Activated T-cell treated with anti-CD3 and anti-CD28 coated beads, Interleukin-2, amount 50 U/mL, for 72 hours (primary cell): ENCODE results near the gene DNAAF8. TPM values are rescaled to one million over a fixed set of nuclear protein-coding genes. Genes with fewer than 3 reads are reported as not detected.

Source experiments
- ATAC-seq, 2 donors: fragments of 150-1000 bp; cut with Tn5 transposase; replicated peaks in 1 of 2; 2 replicates each; pipeline ENCODE4 v1.10.0; 2021; ENCODE audit warnings: moderate library complexity in 2 of 2, mild to moderate bottlenecking in 1 of 2
- DNase-seq, 2 donors: peaks; one replicate each; pipeline ENCODE4 v3.0.0; 2021 to 2022; ENCODE audit warnings: mixed read lengths in 1 of 2
- H3K27ac Mint-ChIP-seq: one replicate; pipeline ENCODE4 v1.8.0; 2022; ENCODE audit warnings: mild to moderate bottlenecking, moderate library complexity, mixed read lengths
- H3K27me3 Mint-ChIP-seq: one replicate; pipeline ENCODE4 v1.8.0; 2022; ENCODE audit warnings: low read depth, mixed read lengths
- H3K36me3 Mint-ChIP-seq, 2 donors: one replicate each; pipeline ENCODE4 v1.8.0; 2022; ENCODE audit warnings: mixed read lengths in 2 of 2, mild to moderate bottlenecking in 1 of 2; ENCODE audit not compliant: insufficient read depth in 2 of 2
- H3K4me1 Mint-ChIP-seq: one replicate; pipeline ENCODE4 v1.8.0; 2022; ENCODE audit warnings: low read depth, mixed read lengths
- H3K4me3 Mint-ChIP-seq, 2 donors: one replicate each; pipeline ENCODE4 v1.8.0; 2022; ENCODE audit warnings: mild to moderate bottlenecking in 2 of 2, mixed read lengths in 2 of 2, moderate library complexity in 2 of 2
- H3K9me3 Mint-ChIP-seq, 2 donors: one replicate each; pipeline ENCODE4 v1.8.0; 2022; ENCODE audit warnings: mixed read lengths in 2 of 2
- total RNA-seq, 2 donors: library from RNA; stranded (reverse); gene quantifications; one replicate each; pipeline ENCODE4 v1.2.3, GENCODE V29; 2022

DNAAF8 gene
- total RNA-seq, 2 donors from 2014 or later: 0.48 TPM; not detected in 1

DNA sequence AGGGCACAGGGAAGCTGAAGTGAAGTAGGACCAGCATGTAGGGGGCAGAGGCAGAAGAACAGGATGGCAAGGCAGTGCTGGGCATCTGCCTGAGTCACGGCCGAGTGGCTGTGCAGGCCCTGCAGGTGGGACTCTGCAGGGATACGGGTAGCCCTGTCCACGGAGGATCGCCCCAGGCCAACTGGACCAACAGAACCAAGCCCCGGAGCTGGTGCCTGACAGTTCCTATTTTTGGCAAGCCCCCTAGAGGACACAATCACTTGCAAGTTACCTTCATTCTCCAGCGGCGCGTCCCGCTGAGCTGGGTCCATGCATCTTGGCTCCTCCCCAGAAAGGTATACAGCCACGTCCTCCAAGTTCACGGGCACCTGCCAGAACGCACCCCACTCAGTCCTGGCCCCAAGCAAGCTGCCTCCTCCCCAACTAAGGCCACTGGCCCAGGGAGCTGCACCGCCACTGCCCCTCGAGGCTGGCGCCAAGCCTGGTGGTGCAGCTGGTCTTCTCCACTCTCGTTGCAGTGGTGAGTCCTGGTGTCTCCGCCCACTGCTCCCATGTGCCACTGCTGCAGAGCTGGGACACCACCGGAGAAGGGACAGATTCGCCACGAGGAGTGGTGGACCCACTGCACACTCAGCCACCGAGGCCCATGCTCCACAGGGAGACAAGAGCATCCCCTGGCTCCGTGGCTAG lies 26.0 kb downstream of the DNAAF8 start:
- DNase-seq (no peak), ATAC-seq (no peak)
- Mint-ChIP-seq H3K27me3 (no peaks in the 10 kb centered on the region), H3K27ac (no peak overlapping the region), H3K4me3 (no peak overlapping the region), H3K9me3 (no peaks in the 10 kb centered on the region), H3K36me3 (peaks cover 6 to 27% of the 10 kb centered on the region in 2 donors), H3K4me1 (peaks cover 6% of the 10 kb centered on the region)

DNA sequence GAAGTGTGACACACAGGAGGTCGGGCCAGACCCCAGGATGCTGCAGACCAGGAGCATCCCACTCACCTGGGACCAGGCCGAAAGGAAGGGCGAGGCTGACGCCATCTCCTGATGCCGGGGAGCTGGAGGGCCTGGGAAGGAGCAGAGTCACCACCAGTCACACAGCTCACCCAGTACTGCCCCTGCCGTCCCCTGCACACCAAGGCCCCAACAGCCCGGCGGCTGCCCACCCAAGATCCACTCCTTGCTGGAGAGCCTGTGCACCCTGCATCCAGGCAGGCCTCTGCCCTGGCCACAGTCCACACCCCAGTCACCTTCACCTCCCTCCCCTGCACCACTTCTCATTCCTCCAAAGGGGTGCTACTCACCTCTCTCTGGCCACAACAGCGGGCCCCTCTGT lies 27.9 kb downstream of the DNAAF8 start:
- no peaks in the 10 kb centered on the region for H3K27me3 Mint-ChIP-seq
- H3K27ac Mint-ChIP-seq: no peak overlapping the region
- no peaks in the 10 kb centered on the region for H3K9me3 Mint-ChIP-seq
- no peak overlapping the region for H3K4me3 Mint-ChIP-seq
- peaks cover 2 to 18% of the 10 kb centered on the region in 2 donors for H3K36me3 Mint-ChIP-seq
- DNase-seq (no peak), ATAC-seq (no peak)
- peaks cover 17% of the 10 kb centered on the region for H3K4me1 Mint-ChIP-seq

DNA sequence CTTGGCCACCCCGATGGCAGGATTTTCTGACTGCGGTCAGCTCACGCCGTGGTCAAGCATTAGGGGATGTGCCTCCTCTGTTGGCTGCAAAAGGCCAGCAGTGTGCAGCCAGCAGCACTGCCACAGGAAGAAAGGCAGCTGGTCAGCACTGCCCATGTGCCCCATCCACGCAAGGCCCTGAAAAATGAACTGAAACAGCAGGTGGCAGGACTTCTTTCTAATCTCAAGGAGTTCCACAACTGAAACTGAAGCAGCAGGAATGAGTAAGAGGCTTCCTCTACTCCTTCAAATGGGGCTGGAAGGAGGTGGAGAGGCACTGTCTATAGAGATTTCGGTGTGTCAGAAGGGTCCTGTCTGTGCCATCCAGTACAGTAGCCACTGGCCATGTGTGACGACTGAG lies 29.5 kb downstream of the DNAAF8 start:
- DNase-seq: no peak
- Mint-ChIP-seq H3K27me3 (no peaks in the 10 kb centered on the region), H3K36me3 (peaks cover 2 to 11% of the 10 kb centered on the region in 2 donors), H3K4me1 (peaks cover 32% of the 10 kb centered on the region), H3K9me3 (no peaks in the 10 kb centered on the region), H3K4me3 (no peak overlapping the region), H3K27ac (no peak overlapping the region)
- ATAC-seq: no peak

DNA sequence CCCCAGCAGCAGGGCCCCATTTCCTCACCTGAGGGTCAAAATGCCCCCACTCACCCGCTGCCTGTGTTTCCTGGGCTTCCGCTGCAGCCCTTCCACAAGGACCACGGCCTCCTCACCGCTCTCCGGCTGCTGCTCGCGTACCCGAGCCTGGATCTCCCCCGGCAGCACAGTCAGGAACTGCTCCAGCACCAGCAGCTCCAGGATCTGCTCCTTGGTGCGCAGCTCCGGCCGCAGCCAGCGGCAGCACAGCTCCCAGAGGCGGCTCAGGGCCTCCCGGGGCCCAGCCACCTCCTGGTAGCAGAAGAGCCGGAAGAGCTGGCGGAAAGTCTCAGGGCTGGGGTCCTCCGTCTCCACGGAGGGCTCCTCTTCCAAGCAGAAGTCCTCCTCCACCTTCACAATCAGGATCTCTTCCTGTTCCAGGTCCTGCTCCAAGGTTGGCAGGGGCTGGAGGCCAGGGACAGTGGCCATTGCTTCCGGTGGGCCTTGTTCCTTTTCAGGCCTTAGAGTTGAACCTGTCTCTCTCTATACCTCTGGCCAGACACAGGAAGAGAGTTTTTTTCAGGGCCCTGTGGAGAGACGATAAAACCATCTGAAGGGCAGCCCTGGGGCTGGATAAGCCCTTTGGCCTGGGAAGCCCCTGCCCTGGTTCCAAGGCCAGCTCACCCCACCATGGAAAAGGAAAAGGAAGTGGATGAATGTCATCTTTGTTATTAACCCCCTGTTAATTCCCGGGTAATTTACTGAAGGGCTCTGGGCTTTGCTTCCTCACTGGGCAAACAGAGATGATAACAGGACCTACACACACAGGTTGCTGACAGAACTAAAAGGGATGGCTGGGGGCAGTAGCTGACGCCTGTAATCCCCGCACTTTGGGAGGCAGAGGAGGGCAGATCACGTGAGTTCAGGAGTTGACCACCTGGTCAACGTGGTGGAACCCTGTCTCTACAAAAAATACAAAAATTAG lies 31.5 kb downstream of the DNAAF8 start:
- ATAC-seq (no peak), DNase-seq (no peak)
- Mint-ChIP-seq H3K4me1 (peaks cover 34% of the 10 kb centered on the region), H3K4me3 (peak overlapping the region; percentile 89 to 94), H3K9me3 (no peaks in the 10 kb centered on the region), H3K36me3 (peaks cover 0 to 4% of the 10 kb centered on the region in 2 donors), H3K27ac (peak overlapping the region; percentile 83), H3K27me3 (no peaks in the 10 kb centered on the region)

DNA sequence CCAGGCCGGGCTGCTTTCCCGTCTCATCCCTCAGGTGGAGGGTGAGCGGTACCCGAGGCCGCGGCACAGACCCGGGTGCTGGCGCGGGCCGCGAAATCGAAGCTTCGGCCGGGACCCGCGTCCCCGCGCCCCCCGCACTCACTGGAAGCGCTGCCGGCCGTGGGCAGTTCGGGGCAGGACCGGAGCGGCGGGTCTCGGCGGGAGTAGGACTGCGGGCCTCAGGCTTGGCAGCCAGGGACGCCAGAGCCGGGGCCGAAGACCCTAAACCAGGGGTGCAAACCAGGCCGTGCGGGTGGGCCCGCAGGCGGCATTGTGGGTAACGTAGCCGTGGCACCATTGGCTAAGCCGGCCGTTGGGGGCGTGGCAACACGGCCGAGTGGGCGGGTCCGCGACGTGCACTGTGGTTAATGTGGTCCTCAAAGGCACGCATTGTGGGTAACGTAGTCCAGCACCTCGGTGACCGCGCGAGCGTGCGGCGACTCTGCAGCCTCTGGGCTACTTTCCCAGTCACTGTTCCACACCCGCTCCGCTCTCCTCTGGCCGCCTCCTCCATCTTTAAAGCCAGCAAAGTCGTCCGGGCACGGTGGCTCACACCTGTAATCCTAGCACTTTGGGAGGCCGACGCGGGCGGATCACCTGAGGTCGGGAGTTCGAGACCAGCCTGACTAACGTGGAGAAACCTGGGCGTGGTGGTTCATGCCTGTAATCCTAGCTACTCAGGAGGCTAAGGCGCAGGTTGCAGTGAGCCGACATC lies 32.7 kb downstream of the DNAAF8 start, which contains the start of gene ZNF500:
ZNF500 (minus strand) TSS at position 288 of the 754 bp plus-strand sequence. CDS start 1,184 bp downstream, outside the sequence.
- H3K27ac Mint-ChIP-seq: peak within 1 kb of the TSS; percentile 93

DNA sequence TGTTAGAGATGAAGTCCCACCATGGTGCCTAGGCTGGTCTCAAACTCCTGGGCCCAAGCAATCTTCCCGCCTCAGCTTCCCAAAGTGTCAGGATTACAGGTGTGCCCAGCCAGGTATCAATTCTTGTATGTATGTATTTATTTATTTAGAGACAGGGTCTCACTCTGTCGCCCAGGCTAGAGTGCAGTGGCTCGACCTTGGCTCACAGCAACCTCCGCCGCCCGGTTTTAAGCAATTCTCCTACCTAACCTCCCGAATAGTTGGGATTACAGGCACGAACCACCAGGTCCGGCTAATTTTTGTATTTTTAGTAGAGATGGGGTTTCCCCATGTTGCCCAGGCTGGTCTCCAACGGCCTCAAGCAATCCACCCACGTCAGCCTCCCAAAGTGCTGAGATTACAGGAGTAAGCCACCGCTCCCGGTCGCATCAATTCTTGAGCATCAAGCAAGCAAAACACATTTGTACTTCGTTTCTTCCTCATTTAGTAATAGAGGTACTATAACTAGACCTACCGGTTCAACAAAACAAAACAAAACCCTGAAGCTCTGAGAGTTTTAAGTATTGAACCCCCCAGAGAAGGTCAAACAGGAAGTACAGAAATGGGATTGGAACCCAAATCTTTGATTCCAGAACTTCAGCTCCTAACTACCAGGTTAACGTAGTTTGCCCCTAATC lies 33.7 kb downstream of the DNAAF8 start:
- peak overlapping the region; percentile 93 for H3K27ac Mint-ChIP-seq
- ATAC-seq (no peak), DNase-seq (peak in 1 of 2 donors; percentile 18)
- H3K36me3 Mint-ChIP-seq: no peaks in the 10 kb centered on the region
- H3K9me3 Mint-ChIP-seq: no peaks in the 10 kb centered on the region
- peak overlapping the region; percentile 95 to 98 for H3K4me3 Mint-ChIP-seq
- H3K27me3 Mint-ChIP-seq: no peaks in the 10 kb centered on the region
- peaks cover 31% of the 10 kb centered on the region for H3K4me1 Mint-ChIP-seq

More for the DNA sequence above, 32.7 kb downstream of the DNAAF8 start, which contains the start of gene ZNF500:
- DNase-seq (peak; percentile 97 to 99), ATAC-seq (peak; percentile 87 to 94)
- peaks cover 31% of the 10 kb centered on the region for H3K4me1 Mint-ChIP-seq
- no peaks in the 10 kb centered on the region for H3K36me3 Mint-ChIP-seq
- no peaks in the 10 kb centered on the region for H3K27me3 Mint-ChIP-seq
- H3K4me3 Mint-ChIP-seq: peak within 1 kb of the TSS; percentile 95 to 98
- H3K9me3 Mint-ChIP-seq: no peaks in the 10 kb centered on the region

DNA sequence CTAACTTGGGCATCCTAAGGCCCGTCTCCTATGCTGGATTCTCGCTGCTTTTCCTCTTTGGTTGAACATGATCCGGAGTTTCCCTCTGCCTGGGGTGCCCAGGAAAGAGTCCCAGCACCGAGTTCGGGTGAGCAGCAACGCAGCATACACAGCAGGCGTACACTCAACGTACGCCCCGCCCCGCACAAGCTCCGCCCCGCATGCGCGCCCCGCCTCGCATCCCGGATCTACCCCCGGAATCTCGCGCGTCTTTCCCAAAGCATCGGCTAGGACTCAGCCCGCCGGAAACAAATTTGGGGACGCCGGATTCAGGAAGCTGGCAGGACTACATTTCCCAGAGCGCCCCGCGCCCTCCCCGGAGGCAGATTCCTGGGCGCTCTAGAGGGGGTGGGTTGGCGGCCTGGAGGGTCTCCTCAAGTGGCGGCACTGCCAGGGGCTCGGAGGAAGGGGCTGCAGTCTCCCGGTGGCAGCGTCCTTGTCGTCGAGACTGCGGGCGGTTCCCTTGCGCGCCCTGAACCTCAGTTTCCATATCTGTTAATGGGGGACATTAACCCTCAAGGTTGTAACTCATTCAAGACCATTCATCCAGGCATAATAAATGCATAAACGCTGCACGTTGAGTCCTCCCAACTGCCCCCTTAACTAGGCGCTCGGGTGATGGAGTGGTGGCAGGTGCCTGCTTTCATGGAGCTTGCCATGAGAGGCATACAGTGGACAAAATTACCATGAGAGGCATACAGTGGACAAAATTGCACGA lies 34.4 kb downstream of the DNAAF8 start:
- Mint-ChIP-seq H3K27ac (peak overlapping the region; percentile 93), H3K9me3 (no peaks in the 10 kb centered on the region), H3K4me3 (peak overlapping the region; percentile 95 to 98), H3K4me1 (peaks cover 31% of the 10 kb centered on the region), H3K36me3 (no peaks in the 10 kb centered on the region), H3K27me3 (no peaks in the 10 kb centered on the region)
- ATAC-seq: peak; percentile 75 to 79
- DNase-seq: peak; percentile 87 to 90

DNA sequence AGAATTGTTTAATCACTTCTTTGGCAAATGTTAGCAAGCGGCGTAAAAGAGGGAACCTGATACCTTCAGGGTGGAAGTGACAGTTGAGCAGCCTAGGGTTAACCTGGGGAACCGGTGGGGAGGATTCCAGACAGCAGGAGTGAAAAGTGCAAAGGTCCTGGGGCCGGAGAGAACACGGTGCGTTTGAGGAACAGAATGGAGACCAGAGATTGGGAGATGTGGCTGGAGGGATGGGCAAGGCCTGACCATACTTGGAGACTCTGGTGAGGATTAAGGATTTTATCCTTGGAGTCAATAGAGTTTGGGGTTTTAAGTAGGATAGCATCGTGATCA lies 34.9 kb downstream of the DNAAF8 start:
- ATAC-seq (no peak), DNase-seq (no peak)
- Mint-ChIP-seq H3K27ac (no peak overlapping the region), H3K9me3 (no peaks in the 10 kb centered on the region), H3K4me3 (peak overlapping the region in 1 of 2 donors; percentile 95), H3K36me3 (no peaks in the 10 kb centered on the region), H3K4me1 (peaks cover 31% of the 10 kb centered on the region), H3K27me3 (no peaks in the 10 kb centered on the region)

DNA sequence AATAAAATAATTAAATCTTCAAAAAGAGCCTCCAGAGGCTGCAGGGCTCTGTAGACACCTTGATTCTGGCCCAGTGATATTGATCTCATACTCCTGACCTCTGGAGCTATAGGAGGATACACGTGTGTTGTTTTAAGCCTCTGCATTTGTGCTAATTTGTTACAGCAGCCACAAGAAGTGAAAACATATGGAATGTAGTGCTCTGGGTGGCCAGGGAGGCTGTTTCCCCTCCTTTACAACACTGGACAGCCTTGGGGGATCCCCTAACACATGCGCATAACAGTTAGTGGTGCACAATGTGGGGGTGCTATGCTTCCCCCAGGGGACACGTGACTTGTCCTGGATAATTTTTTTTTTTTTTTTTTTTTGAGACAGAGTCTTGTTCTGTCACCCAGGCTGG lies 37.3 kb downstream of the DNAAF8 start:
- no peaks in the 10 kb centered on the region for H3K36me3 Mint-ChIP-seq
- DNase-seq: no peak
- no peak overlapping the region for H3K4me3 Mint-ChIP-seq
- no peaks in the 10 kb centered on the region for H3K27me3 Mint-ChIP-seq
- H3K9me3 Mint-ChIP-seq: no peaks in the 10 kb centered on the region
- no peak for ATAC-seq
- H3K27ac Mint-ChIP-seq: no peak overlapping the region
- H3K4me1 Mint-ChIP-seq: peaks cover 22% of the 10 kb centered on the region

DNA sequence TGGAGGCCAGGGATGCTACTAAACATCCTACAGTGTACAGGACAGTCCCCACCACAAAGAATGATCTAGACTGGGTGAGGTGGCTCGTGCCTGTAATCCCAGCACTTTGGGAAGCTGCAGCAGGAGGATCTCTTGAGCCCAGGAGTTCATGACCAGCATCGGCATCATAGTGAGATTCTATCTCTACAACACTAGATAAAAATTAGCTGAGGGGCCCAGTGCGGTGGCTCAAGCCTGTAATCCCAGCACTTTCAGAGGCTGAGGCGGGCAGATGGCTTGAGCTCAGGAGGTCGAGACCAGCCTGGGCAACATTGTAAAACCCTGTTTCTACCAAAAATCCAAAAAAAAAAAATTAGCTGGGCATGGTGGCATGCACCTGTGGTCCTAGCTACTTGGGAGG lies 38.0 kb downstream of the DNAAF8 start:
- Mint-ChIP-seq H3K27me3 (no peaks in the 10 kb centered on the region), H3K9me3 (no peaks in the 10 kb centered on the region), H3K36me3 (no peaks in the 10 kb centered on the region), H3K4me3 (no peak overlapping the region), H3K27ac (no peak overlapping the region), H3K4me1 (peaks cover 18% of the 10 kb centered on the region)
- DNase-seq (no peak), ATAC-seq (no peak)

DNA sequence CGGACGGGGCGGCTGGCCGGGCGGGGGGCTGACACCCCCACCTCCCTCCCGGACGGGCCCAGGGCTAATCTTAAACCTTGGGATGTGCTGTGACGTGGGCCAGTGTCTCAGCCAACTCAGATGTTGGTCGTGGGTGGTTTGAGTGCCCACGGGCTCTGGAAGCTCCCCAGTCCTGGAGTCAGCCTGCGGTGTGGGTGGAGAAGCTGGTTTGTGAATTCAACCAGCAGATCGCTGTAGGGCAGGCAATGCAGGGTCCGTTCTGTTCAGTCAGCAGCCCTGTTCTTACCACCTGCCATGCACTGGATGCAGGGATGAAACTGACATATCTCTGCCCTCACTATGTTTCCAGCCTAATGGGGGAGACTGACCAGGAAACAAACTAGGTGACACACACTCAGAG lies 40.7 kb downstream of the DNAAF8 start:
- Mint-ChIP-seq H3K4me3 (no peak overlapping the region), H3K27me3 (no peaks in the 10 kb centered on the region), H3K27ac (no peak overlapping the region), H3K4me1 (no peaks in the 10 kb centered on the region), H3K9me3 (no peaks in the 10 kb centered on the region), H3K36me3 (no peaks in the 10 kb centered on the region)
- ATAC-seq (no peak), DNase-seq (no peak)

DNA sequence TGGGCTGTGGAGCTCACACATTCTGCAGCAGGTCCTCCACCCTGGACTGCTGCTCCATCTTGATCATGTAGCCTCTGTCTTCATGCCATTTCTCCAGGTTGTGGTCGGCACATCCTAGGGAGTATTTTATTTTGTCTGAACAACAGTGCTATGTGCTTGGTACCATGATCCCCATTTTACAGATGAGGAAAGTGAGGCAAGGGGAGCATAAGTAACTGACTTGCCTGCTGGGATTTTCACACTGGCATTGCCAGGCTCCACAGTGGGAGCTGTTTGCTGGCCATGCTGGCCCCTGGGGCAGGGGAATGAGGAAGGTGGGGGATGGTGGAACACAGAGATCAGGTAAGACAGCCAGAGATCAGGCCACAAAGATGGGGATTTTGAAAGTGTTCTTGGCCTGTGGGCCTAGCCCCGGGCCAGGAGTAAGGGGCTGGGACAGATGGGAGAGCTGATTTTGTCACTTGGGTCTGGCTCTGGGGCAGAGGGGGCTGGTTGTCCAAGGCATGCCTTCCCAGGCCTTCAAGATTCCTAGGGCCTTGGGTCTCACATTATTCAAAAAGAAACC lies 41.9 kb downstream of the DNAAF8 start:
- Mint-ChIP-seq H3K36me3 (no peaks in the 10 kb centered on the region), H3K9me3 (no peaks in the 10 kb centered on the region)

More for the DNA sequence above, 41.9 kb downstream of the DNAAF8 start:
- DNase-seq: no peak
- no peak overlapping the region for H3K27ac Mint-ChIP-seq
- no peaks in the 10 kb centered on the region for H3K4me1 Mint-ChIP-seq
- no peak overlapping the region for H3K4me3 Mint-ChIP-seq
- no peak for ATAC-seq
- H3K27me3 Mint-ChIP-seq: no peaks in the 10 kb centered on the region
